Measurements from ENCODE around the gene HERC3. TPM values are rescaled to one million over a fixed set of nuclear protein-coding genes. Genes with fewer than 3 reads are reported as not detected.

The HERC3 gene
- total and polyA plus RNA-seq, 10 of the 15 experiments (the other 5 are each of a cell fraction or from before 2014, with no cell fraction given), result 0.52 to 18.2 (median 2.8) TPM

DNA sequence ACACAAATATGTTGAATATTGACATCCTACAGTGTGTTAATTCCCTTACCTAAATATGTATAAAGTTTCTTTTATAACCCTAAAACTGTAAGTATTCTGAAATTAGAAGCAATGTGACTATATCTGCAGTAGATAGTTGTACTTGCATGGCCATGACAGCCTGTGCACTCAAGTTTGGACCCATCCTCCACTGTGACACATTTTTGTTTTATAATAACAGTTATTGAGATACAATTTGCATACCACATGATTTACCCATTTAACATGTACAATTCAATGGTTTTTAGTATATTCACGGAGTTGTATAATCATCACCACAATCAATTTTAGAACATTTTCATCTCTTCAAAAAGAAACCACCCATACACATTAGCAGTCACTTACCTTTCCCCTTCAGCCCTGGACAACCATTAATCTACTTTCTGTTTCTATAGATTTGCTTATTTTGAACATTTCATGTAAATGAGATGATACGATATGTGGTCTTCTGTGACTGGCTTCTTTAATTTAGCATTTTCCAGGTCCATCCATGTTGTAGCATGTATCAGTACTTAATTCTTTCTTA lies 29.6 kb downstream of the HERC3 start:
- ChIA-PET RAD21 (ENCODE audit: unreplicated experiment) (no interaction called here), POLR2A (interaction anchor here (1.7 kb wide), 1 partner anchor 9 kb away, joined by 3 read pairs; no protein-coding TSS in a partner anchor), SMC1A (ENCODE audit: uncharacterized antibody, unreplicated experiment) (no interaction called here), CTCF (no interaction called here)
- no peak overlapping the region for H3K4me3 ChIP-seq
- no peak overlapping the region for H3K9ac ChIP-seq (ENCODE audit: control insufficient read depth, insufficient read depth, low read length)
- FAIRE-seq, result no peak
- WGBS (ENCODE audit: insufficient coverage, insufficient replicate concordance, low lambda C conversion rate, missing lambda C conversion rate), result 55% methylated on average over 2 of the region's 2 CpGs
- in situ Hi-C loops (cut with MboI), result no loop called here
- H3K27ac ChIP-seq (ENCODE audit: control insufficient read depth, insufficient read depth), result no peak overlapping the region
- H3K4me1 ChIP-seq (ENCODE audit: control insufficient read depth, insufficient read depth, low read length), result no peaks in the 10 kb centered on the region
- H3K36me3 ChIP-seq (ENCODE audit: control insufficient read depth in 2 of 2, insufficient read depth in 2 of 2, low read length in 1 of 2), result no peaks in the 10 kb centered on the region
- H3K4me2 ChIP-seq (ENCODE audit: control insufficient read depth, insufficient read depth), result no peak overlapping the region
- no TSS peak for BruUV-seq (replicated peaks)
- no peak; the same call in 2 of the 3 replicates for ATAC-seq
- H2AFZ ChIP-seq (ENCODE audit: control insufficient read depth, low read depth, low read length), result no peak overlapping the region
- no peaks in the 10 kb centered on the region for H3K27me3 ChIP-seq (replicated peaks in 1 of 2; ENCODE audit: control insufficient read depth in 2 of 2, insufficient read depth in 2 of 2, low read length in 1 of 2)
- H3K9me3 ChIP-seq (replicated peaks; ENCODE audit: control insufficient read depth, insufficient read depth, low read length), result no peaks in the 10 kb centered on the region
- no peak for DNase-seq (ENCODE audit: low read depth, low spot score)
- no peaks in the 10 kb centered on the region for H4K20me1 ChIP-seq (ENCODE audit: control insufficient read depth, insufficient read depth)
- intact Hi-C loops (cut with micrococcal nuclease; ENCODE audit: unreplicated experiment), result no loop called here
- TF ChIP-seq POU2F2 (IDR thresholded peaks at IDR 0.05; ENCODE audit: borderline replicate concordance, low read depth, low read length), result no peak
- no peak for TF ChIP-seq ZNF217 (IDR thresholded peaks at IDR 0.05)
- TF ChIP-seq RFX5 (IDR thresholded peaks at IDR 0.05; ENCODE audit: low read depth, low read length), result no peak
- no peak for TF ChIP-seq CEBPB (IDR thresholded peaks at IDR 0.05; ENCODE audit: borderline replicate concordance in 1 of 2, low read depth in 2 of 2, low read length in 2 of 2)
- no peak for TF ChIP-seq YY1 (IDR thresholded peaks at IDR 0.05; ENCODE audit: low read depth, low read length)
- TF ChIP-seq, protein P1, sequence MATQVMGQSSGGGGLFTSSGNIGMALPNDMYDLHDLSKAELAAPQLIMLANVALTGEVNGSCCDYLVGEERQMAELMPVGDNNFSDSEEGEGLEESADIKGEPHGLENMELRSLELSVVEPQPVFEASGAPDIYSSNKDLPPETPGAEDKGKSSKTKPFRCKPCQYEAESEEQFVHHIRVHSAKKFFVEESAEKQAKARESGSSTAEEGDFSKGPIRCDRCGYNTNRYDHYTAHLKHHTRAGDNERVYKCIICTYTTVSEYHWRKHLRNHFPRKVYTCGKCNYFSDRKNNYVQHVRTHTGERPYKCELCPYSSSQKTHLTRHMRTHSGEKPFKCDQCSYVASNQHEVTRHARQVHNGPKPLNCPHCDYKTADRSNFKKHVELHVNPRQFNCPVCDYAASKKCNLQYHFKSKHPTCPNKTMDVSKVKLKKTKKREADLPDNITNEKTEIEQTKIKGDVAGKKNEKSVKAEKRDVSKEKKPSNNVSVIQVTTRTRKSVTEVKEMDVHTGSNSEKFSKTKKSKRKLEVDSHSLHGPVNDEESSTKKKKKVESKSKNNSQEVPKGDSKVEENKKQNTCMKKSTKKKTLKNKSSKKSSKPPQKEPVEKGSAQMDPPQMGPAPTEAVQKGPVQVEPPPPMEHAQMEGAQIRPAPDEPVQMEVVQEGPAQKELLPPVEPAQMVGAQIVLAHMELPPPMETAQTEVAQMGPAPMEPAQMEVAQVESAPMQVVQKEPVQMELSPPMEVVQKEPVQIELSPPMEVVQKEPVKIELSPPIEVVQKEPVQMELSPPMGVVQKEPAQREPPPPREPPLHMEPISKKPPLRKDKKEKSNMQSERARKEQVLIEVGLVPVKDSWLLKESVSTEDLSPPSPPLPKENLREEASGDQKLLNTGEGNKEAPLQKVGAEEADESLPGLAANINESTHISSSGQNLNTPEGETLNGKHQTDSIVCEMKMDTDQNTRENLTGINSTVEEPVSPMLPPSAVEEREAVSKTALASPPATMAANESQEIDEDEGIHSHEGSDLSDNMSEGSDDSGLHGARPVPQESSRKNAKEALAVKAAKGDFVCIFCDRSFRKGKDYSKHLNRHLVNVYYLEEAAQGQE (IDR thresholded peaks at IDR 0.05; ENCODE audit: low read depth, low read length), result no peak
- TF ChIP-seq, protein P2, sequence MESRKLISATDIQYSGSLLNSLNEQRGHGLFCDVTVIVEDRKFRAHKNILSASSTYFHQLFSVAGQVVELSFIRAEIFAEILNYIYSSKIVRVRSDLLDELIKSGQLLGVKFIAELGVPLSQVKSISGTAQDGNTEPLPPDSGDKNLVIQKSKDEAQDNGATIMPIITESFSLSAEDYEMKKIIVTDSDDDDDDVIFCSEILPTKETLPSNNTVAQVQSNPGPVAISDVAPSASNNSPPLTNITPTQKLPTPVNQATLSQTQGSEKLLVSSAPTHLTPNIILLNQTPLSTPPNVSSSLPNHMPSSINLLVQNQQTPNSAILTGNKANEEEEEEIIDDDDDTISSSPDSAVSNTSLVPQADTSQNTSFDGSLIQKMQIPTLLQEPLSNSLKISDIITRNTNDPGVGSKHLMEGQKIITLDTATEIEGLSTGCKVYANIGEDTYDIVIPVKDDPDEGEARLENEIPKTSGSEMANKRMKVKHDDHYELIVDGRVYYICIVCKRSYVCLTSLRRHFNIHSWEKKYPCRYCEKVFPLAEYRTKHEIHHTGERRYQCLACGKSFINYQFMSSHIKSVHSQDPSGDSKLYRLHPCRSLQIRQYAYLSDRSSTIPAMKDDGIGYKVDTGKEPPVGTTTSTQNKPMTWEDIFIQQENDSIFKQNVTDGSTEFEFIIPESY (IDR thresholded peaks at IDR 0.05), result no peak
- TF ChIP-seq NBN (IDR thresholded peaks at IDR 0.05), result no peak
- no peak for TF ChIP-seq NR2F1 (conservative IDR thresholded peaks at IDR 0.05)
- TF ChIP-seq GABPA (IDR thresholded peaks at IDR 0.05; ENCODE audit: low read depth), result no peak
- TF ChIP-seq FOS (IDR thresholded peaks at IDR 0.05; ENCODE audit: borderline replicate concordance, extremely low read depth, insufficient read length), result no peak
- TF ChIP-seq, protein P3, sequence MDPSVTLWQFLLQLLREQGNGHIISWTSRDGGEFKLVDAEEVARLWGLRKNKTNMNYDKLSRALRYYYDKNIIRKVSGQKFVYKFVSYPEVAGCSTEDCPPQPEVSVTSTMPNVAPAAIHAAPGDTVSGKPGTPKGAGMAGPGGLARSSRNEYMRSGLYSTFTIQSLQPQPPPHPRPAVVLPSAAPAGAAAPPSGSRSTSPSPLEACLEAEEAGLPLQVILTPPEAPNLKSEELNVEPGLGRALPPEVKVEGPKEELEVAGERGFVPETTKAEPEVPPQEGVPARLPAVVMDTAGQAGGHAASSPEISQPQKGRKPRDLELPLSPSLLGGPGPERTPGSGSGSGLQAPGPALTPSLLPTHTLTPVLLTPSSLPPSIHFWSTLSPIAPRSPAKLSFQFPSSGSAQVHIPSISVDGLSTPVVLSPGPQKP (IDR thresholded peaks at IDR 0.05; ENCODE audit: low read depth, low read length), result no peak
- TF ChIP-seq ZSCAN29 (IDR thresholded peaks at IDR 0.05), result no peak
- TF ChIP-seq SPI1 (IDR thresholded peaks at IDR 0.05; ENCODE audit: borderline replicate concordance, insufficient read depth, low read depth, low read length), result no peak
- TF ChIP-seq ZNF24 (IDR thresholded peaks at IDR 0.05), result no peak
- no peak for TF ChIP-seq ZBED1 (IDR thresholded peaks at IDR 0.05; ENCODE audit: borderline replicate concordance)
- TF ChIP-seq RUNX3 (IDR thresholded peaks at IDR 0.05; ENCODE audit: low read length), result no peak
- no peak for TF ChIP-seq CREM (IDR thresholded peaks at IDR 0.05; ENCODE audit: low read depth)
- no peaks in the 10 kb centered on the region for H3K79me2 ChIP-seq (ENCODE audit: control insufficient read depth, insufficient read depth, low read length)
